ENCODE data around the gene IL5.
"Not testable (repeated sequence)": the region's sequence is repeated elsewhere in the genome, so short reads cannot be mapped to it uniquely, and the experiment has no call there.

Gene IL5

GRCh38 chr5:132528021-132528420, 15.3 kb downstream of the IL5 start:
- TF ChIP-seq CTCF (IDR thresholded peaks at IDR 0.05; ENCODE audit: extremely low read depth, missing control alignments), result no peak
- no peak for DNase-seq (ENCODE audit: low spot score)

GRCh38 chr5:132526974-132527564, 16.3 kb downstream of the IL5 start:
- no peak for DNase-seq (ENCODE audit: low spot score)
- TF ChIP-seq CTCF (IDR thresholded peaks at IDR 0.05; ENCODE audit: extremely low read depth, missing control alignments), result no peak

- TF ChIP-seq CTCF (IDR thresholded peaks at IDR 0.05; ENCODE audit: extremely low read depth, missing control alignments), result peak; percentile 56
- DNase-seq (ENCODE audit: low spot score), result peak; percentile 56
Measured at GRCh38 chr5:132526290-132526973, 16.9 kb downstream of the IL5 start.

GRCh38 chr5:132525299-132525724, 18.0 kb downstream of the IL5 start:
- peak; percentile 53 for DNase-seq (ENCODE audit: low spot score)
- no peak for TF ChIP-seq CTCF (IDR thresholded peaks at IDR 0.05; ENCODE audit: extremely low read depth, missing control alignments)

- not testable (repeated sequence) for DNase-seq (ENCODE audit: low spot score)
Measured at GRCh38 chr5:132524877-132525276, 18.4 kb downstream of the IL5 start.

- DNase-seq (ENCODE audit: low spot score), result not testable (repeated sequence)
Measured at GRCh38 chr5:132522067-132522466, 21.3 kb downstream of the IL5 start.

GRCh38 chr5:132513618-132514336, 29.5 kb downstream of the IL5 start:
- not testable (repeated sequence) for DNase-seq (ENCODE audit: low spot score)

GRCh38 chr5:132510076-132510475, 33.2 kb downstream of the IL5 start:
- TF ChIP-seq CTCF (IDR thresholded peaks at IDR 0.05; ENCODE audit: extremely low read depth, missing control alignments), result no peak
- DNase-seq (ENCODE audit: low spot score), result no peak
